Ascending aorta (tissue), 2 donors: ENCODE results near the gene BPIFA1. TPM values are rescaled to one million over a fixed set of nuclear protein-coding genes. Genes with fewer than 3 reads are reported as not detected.

Experiments used
- DNase-seq, 2 donors: peaks; one replicate each; pipeline ENCODE4 v3.0.0-alpha.2; 2019; ENCODE audit warnings: low spot score in 2 of 2
- H3K27ac ChIP-seq, 2 donors: fragments of 200-600 bp; sonication (generic); one replicate each; pipeline ENCODE4 v1.5.1; 2016 to 2017; ENCODE audit warnings: mild to moderate bottlenecking in 1 of 2
- H3K27me3 ChIP-seq: fragments of 200-600 bp; sonication (generic); one replicate; pipeline ENCODE4 v1.5.1; 2017
- H3K36me3 ChIP-seq, 2 donors: fragments of 200-600 bp; sonication (generic); one replicate each; pipeline ENCODE4 v1.5.1; 2016
- H3K4me1 ChIP-seq, 2 donors: fragments of 200-600 bp; sonication (generic); one replicate each; pipeline ENCODE4 v1.5.1; 2016 to 2017; ENCODE audit warnings: mild to moderate bottlenecking in 1 of 2
- H3K4me3 ChIP-seq, 2 donors: fragments of 200-600 bp; sonication (generic); one replicate each; pipeline ENCODE4 v1.5.1; 2016 to 2017; ENCODE audit warnings: mild to moderate bottlenecking in 1 of 2
- H3K9me3 ChIP-seq, 2 donors: fragments of 200-600 bp; sonication (generic); one replicate each; pipeline ENCODE4 v1.5.1; 2016
- CTCF ChIP-seq, 3 experiments: fragments of 200-600 bp in 2 of 3; fragments of 450-650 bp in 1 of 3; sonication (generic) in 2 of 3; IDR thresholded peaks; one replicate each; pipeline ENCODE4 v1.5.1; 2016 to 2019; ENCODE audit warnings: antibody characterized with exemption in 3 of 3, mild to moderate bottlenecking in 1 of 3, moderate library complexity in 1 of 3
- intact Hi-C: fragments of 100-400 bp; cut with DNase I; formaldehyde crosslinking; loops from one replicate; pipeline ENCODE4 v1.15.1; 2023
- total RNA-seq: library from RNA; depleted of rRNA; stranded (reverse); fragments of >200 nt; gene quantifications from one replicate; pipeline ENCODE4 v1.1.0, GENCODE V29; 2016

Gene BPIFA1
- total RNA-seq: not detected

GRCh38 chr20:33235696-33236095 is at the start of gene BPIFA1:
Gene BPIFA1, plus strand, starts transcription at chr20:33235996. Its CDS starts 1,716 bp downstream, at chr20:33237712.
- no peak for DNase-seq
- H3K27ac ChIP-seq: no peak within 1 kb of the TSS
- no peaks in the 10 kb centered on the region for H3K27me3 ChIP-seq
- no peak within 1 kb of the TSS for H3K4me3 ChIP-seq
- H3K9me3 ChIP-seq: no peaks in the 10 kb centered on the region
- no peak for TF ChIP-seq CTCF (IDR thresholded peaks at IDR 0.05)
- intact Hi-C loops: no loop called here
- H3K4me1 ChIP-seq: no peaks in the 10 kb centered on the region
- H3K36me3 ChIP-seq: no peaks in the 10 kb centered on the region

- Histone ChIP-seq H3K27me3 (no peaks in the 10 kb centered on the region), H3K36me3 (no peaks in the 10 kb centered on the region), H3K4me3 (no peak overlapping the region), H3K9me3 (no peaks in the 10 kb centered on the region), H3K4me1 (no peaks in the 10 kb centered on the region), H3K27ac (no peak overlapping the region)
- intact Hi-C loops: no loop called here
- no peak for DNase-seq
- TF ChIP-seq CTCF (IDR thresholded peaks at IDR 0.05): no peak
These were observed 48.3 kb upstream of the BPIFA1 start for GRCh38 chr20:33187491-33187890.

- Histone ChIP-seq H3K4me3 (no peak overlapping the region), H3K4me1 (no peaks in the 10 kb centered on the region), H3K9me3 (no peaks in the 10 kb centered on the region), H3K36me3 (no peaks in the 10 kb centered on the region), H3K27ac (no peak overlapping the region), H3K27me3 (no peaks in the 10 kb centered on the region)
- no peak for DNase-seq
- no peak for TF ChIP-seq CTCF (IDR thresholded peaks at IDR 0.05)
- intact Hi-C loops: no loop called here
These were observed 47.4 kb upstream of the BPIFA1 start for GRCh38 chr20:33188421-33188820.

- Histone ChIP-seq H3K36me3 (no peaks in the 10 kb centered on the region), H3K4me1 (no peaks in the 10 kb centered on the region), H3K9me3 (no peaks in the 10 kb centered on the region), H3K27ac (no peak overlapping the region), H3K27me3 (no peaks in the 10 kb centered on the region), H3K4me3 (no peak overlapping the region)
- TF ChIP-seq CTCF (IDR thresholded peaks at IDR 0.05): no peak
- no peak for DNase-seq
- intact Hi-C loops: no loop called here
These were observed 44.3 kb upstream of the BPIFA1 start for GRCh38 chr20:33191484-33191883.

GRCh38 chr20:33191955-33192354 is 43.8 kb upstream of the BPIFA1 start:
- no peaks in the 10 kb centered on the region for H3K27me3 ChIP-seq
- no peak for TF ChIP-seq CTCF (IDR thresholded peaks at IDR 0.05)
- H3K9me3 ChIP-seq: no peaks in the 10 kb centered on the region
- intact Hi-C loops: no loop called here
- no peak for DNase-seq
- no peak overlapping the region for H3K27ac ChIP-seq
- H3K4me3 ChIP-seq: no peak overlapping the region
- no peaks in the 10 kb centered on the region for H3K36me3 ChIP-seq
- H3K4me1 ChIP-seq: no peaks in the 10 kb centered on the region

GRCh38 chr20:33192912-33193501 is 42.8 kb upstream of the BPIFA1 start:
- TF ChIP-seq CTCF (IDR thresholded peaks at IDR 0.05): no peak
- Histone ChIP-seq H3K36me3 (no peaks in the 10 kb centered on the region), H3K27me3 (no peaks in the 10 kb centered on the region), H3K9me3 (no peaks in the 10 kb centered on the region), H3K4me1 (no peaks in the 10 kb centered on the region), H3K27ac (no peak overlapping the region), H3K4me3 (no peak overlapping the region)
- intact Hi-C loops: no loop called here
- no peak for DNase-seq
